HG03460 (cell line): Measurements from ENCODE around the gene FAM240B.

Experiments
- ATAC-seq: cut with Tn5 transposase; IDR thresholded peaks from one replicate; pipeline ENCODE4 v1.9.1; 2021; ENCODE audit not compliant: unreplicated experiment

The FAM240B gene

GRCh38 chr9:38705917-38706316 lies 14.0 kb downstream of the FAM240B start:
- no peak for ATAC-seq

- no peak for ATAC-seq
These were observed 19.2 kb downstream of the FAM240B start for GRCh38 chr9:38700695-38701094.

- no peak for ATAC-seq
These were observed 20.6 kb downstream of the FAM240B start for GRCh38 chr9:38699337-38699736.

- ATAC-seq: no peak
These were observed 22.1 kb downstream of the FAM240B start for GRCh38 chr9:38697776-38698300.

- no peak for ATAC-seq
These were observed 22.9 kb downstream of the FAM240B start for GRCh38 chr9:38696999-38697398.

GRCh38 chr9:38694676-38695075 lies 25.3 kb downstream of the FAM240B start:
- ATAC-seq: no peak

- no peak for ATAC-seq
These were observed 27.2 kb downstream of the FAM240B start for GRCh38 chr9:38692707-38693106.

GRCh38 chr9:38690574-38690973 lies 29.4 kb downstream of the FAM240B start:
- ATAC-seq: no peak

GRCh38 chr9:38689678-38690077 lies 30.3 kb downstream of the FAM240B start:
- ATAC-seq: no peak

- ATAC-seq: no peak
These were observed 31.9 kb downstream of the FAM240B start for GRCh38 chr9:38687992-38688391.

- ATAC-seq: no peak
These were observed 32.5 kb downstream of the FAM240B start for GRCh38 chr9:38687389-38687842.

GRCh38 chr9:38686933-38687332 lies 33.0 kb downstream of the FAM240B start:
- no peak for ATAC-seq

- no peak for ATAC-seq
These were observed 34.4 kb downstream of the FAM240B start for GRCh38 chr9:38685535-38685934.

- ATAC-seq: no peak
These were observed 36.6 kb downstream of the FAM240B start for GRCh38 chr9:38683336-38683735.

GRCh38 chr9:38682713-38683112 lies 37.2 kb downstream of the FAM240B start:
- no peak for ATAC-seq

- ATAC-seq: no peak
These were observed 38.1 kb downstream of the FAM240B start for GRCh38 chr9:38681747-38682227.

- ATAC-seq: no peak
These were observed 39.0 kb downstream of the FAM240B start for GRCh38 chr9:38680837-38681445.

GRCh38 chr9:38677660-38678303 lies 42.2 kb downstream of the FAM240B start:
- ATAC-seq: no peak

- no peak for ATAC-seq
These were observed 44.1 kb downstream of the FAM240B start for GRCh38 chr9:38675831-38676230.

GRCh38 chr9:38675211-38675610 lies 44.7 kb downstream of the FAM240B start:
- no peak for ATAC-seq

- no peak for ATAC-seq
These were observed 46.3 kb downstream of the FAM240B start for GRCh38 chr9:38673399-38674193.

GRCh38 chr9:38671748-38672147 lies 48.2 kb downstream of the FAM240B start:
- ATAC-seq: peak; percentile 35
